ES-I3 (cell line): ENCODE data around the gene SEC24C.

Experiments used
- H3K36me3 ChIP-seq: 2 replicates; pipeline ENCODE4 v1.6.1; 2013; ENCODE audit warnings: mild to moderate bottlenecking, low read length, control low read depth, moderate library complexity; ENCODE audit not compliant: insufficient read depth
- H3K4me1 ChIP-seq: 2 replicates; pipeline ENCODE4 v1.6.1; 2013; ENCODE audit warnings: mild to moderate bottlenecking, control low read depth, low read length; ENCODE audit not compliant: insufficient read depth
- H3K9ac ChIP-seq: 2 replicates; pipeline ENCODE4 v1.6.1; 2013; ENCODE audit warnings: low read depth, mild to moderate bottlenecking, low read length, moderate library complexity
- H3K9me3 ChIP-seq: 2 replicates; pipeline ENCODE4 v1.6.1; 2013; ENCODE audit warnings: mild to moderate bottlenecking, low read length, moderate library complexity; ENCODE audit not compliant: control insufficient read depth, insufficient read depth

Gene SEC24C

DNA sequence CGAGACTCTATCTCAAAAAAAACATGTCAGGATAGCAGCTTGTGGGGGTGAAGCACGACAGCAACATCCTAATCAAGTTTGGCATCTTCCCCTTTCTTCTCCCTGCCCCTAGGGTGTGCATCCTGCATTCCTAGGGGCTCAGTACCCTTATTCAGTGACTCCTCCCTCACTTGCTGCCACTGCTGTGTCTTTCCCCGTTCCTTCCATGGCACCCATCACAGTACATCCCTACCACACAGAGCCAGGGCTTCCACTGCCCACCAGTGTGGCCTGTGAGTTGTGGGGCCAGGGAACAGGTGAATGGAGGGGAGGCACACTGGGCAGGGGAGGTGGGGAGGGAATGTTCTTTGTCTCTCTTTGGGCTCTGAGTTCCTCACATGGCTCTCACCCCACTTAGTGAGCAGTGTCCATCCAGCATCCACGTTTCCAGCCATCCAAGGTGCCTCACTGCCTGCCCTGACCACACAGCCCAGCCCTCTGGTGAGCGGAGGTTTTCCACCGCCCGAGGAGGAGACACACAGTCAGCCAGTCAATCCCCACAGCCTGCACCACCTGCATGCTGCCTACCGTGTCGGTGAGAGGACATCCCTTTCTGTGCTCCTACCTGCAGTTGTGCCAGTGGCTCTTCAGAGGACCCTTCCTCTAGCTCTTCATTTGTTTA is 55.9 kb downstream of the SEC24C start:
- H3K36me3 ChIP-seq = peaks cover 12% of the 10 kb centered on the region

DNA sequence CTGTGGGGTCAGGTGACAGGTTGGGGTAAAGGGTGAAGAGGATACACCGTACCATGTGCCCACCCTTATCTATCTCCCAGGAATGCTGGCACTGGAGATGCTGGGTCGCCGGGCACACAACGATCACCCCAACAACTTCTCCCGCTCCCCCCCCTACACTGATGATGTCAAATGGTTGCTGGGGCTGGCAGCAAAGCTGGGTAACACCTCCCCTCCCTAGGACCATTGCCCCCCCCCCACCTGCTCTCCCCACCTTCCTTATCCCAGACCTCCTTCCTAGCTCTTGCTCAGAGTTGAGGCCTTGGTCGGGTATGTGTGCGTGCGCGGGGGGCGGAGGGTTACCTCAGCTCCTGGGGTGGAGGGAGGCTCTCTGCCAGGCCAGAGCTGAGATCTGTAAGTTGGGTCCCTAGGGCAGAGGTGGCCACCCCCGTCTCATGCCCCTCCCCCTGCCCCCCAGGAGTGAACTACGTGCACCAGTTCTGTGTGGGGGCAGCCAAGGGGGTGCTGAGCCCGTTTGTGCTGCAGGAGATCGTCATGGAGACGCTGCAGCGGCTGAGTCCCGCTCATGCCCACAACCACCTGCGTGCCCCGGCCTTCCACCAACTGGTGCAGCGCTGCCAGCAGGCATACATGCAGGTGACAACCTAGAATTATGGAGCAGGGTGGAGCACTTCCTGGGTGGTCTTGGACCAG is 56.5 kb downstream of the SEC24C start:
- no peaks in the 10 kb centered on the region for H3K9me3 ChIP-seq
- H3K4me1 ChIP-seq = no peaks in the 10 kb centered on the region
- peaks cover 13% of the 10 kb centered on the region for H3K36me3 ChIP-seq
- no peak overlapping the region for H3K9ac ChIP-seq

More for the DNA sequence above, 55.9 kb downstream of the SEC24C start:
- H3K4me1 ChIP-seq = no peaks in the 10 kb centered on the region
- no peak overlapping the region for H3K9ac ChIP-seq
- H3K9me3 ChIP-seq = no peaks in the 10 kb centered on the region

DNA sequence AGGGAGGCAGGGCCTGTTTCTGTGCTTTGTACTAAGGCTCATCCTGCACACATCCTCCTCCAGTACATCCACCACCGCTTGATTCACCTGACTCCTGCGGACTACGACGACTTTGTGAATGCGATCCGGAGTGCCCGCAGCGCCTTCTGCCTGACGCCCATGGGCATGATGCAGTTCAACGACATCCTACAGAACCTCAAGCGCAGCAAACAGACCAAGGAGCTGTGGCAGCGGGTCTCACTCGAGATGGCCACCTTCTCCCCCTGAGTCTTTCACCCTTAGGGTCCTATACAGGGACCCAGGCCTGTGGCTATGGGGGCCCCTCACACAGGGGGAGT is 57.0 kb downstream of the SEC24C start:
- H3K36me3 ChIP-seq = peaks cover 13% of the 10 kb centered on the region
- no peaks in the 10 kb centered on the region for H3K4me1 ChIP-seq

DNA sequence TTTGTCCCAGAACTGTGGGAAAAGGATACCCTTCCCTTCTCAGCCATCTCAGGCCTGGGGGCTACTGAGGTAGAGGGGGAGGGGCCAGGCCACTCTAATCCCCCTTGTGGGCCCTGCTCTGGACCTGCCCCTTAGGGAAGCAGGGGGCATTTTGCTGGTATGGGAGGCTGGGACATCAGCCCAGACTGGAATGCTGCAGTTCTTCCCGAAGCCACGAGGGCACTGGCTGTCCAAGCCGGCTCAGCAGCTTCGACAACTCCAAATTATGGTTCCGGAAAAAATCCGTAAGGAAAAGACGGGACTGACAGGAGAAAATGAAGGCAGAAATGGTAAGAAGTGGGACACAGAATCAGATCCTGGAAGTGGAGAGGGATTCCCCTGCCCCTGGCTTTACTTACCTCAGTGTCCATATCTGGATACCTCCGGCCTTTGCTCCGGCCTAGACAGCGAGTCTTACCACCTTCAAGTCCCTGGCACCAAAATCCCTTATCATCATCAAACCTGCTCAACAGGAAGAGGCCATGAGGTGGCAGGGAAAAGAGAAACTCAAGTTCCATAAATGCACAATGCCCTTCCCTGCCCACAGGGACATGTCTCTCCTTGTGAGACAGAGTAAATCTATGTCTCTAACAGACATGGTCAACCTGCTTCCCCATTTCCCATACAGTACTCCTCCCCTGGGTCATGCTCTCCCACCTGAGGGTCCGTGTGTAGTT is 58.3 kb downstream of the SEC24C start:
- H3K4me1 ChIP-seq = no peaks in the 10 kb centered on the region
- peaks cover 18% of the 10 kb centered on the region for H3K36me3 ChIP-seq
- H3K9ac ChIP-seq = no peak overlapping the region
- H3K9me3 ChIP-seq = no peaks in the 10 kb centered on the region

More for the DNA sequence above, 57.0 kb downstream of the SEC24C start:
- H3K9me3 ChIP-seq = no peaks in the 10 kb centered on the region
- H3K9ac ChIP-seq = no peak overlapping the region

DNA sequence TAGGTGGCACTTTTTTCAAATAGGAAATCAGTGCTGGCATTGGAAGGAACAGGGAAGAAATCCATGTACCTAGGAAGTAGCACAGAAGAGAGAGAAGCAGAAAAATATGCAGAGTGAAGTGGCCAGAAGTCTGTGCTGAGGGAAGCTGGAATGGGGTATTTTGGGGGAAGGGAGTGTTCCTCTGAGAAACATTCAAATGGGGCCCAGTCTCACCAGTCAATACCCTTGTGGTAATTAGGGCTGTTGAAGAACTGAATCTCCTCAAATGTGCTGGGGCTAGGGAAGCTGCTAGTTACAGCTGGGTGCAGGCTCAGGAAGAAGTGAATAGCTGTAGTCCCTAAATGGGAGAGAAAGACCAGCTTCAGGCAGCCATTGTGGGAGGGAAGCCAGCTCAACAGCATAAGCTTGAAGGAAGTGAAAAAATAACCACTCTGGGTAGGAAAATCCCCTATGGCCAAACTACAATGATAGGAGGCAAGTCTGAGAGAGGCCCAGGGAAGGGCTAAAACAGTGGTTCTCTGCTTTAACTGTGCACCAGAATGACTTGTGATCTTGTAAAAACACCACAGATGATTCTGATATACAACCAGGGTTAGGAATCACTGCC is 59.6 kb downstream of the SEC24C start:
- H3K9ac ChIP-seq = no peak overlapping the region
- H3K9me3 ChIP-seq = no peaks in the 10 kb centered on the region
- H3K36me3 ChIP-seq = peaks cover 13% of the 10 kb centered on the region

DNA sequence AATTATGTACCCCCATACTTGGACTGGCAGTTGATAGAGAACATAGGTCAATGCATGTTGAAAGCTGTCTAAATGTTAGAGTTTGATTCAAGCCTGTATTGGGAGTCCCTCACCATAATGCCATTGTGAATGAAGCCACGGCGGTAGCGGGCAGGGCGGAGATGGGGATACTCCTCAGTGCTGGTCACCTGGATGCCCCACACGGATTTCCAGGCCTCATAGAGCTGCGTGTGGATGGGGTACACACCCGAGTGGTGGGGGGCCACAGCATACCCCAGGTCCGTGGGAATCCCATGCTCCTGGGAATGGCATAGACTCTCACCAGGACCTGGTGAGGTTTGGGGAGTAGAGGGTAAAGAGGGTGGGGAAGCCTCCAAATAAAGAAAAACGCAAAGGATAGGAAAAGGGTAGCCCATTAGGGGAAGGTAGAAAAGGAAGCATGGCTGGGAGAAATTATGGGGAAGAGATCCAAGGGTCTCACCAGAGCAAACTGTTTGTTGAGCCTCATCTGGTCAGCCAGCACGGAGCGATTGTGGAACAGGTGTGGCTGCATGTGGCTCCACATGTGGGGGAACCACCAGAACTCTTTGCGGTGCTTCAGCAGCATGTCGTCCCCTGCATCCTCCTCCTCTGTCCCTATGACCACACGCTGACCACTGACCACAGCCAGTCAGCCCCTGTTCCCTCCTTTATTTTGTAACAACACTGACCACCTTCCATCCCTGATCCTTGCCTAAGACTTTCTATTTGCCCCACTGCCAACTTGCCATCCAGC is 62.2 kb downstream of the SEC24C start:
- no peaks in the 10 kb centered on the region for H3K4me1 ChIP-seq
- H3K9me3 ChIP-seq = no peaks in the 10 kb centered on the region
- H3K36me3 ChIP-seq = peaks cover 9% of the 10 kb centered on the region; the same call in 1 of the 2 replicates
- no peak overlapping the region for H3K9ac ChIP-seq

More for the DNA sequence above, 59.6 kb downstream of the SEC24C start:
- H3K4me1 ChIP-seq = no peaks in the 10 kb centered on the region

DNA sequence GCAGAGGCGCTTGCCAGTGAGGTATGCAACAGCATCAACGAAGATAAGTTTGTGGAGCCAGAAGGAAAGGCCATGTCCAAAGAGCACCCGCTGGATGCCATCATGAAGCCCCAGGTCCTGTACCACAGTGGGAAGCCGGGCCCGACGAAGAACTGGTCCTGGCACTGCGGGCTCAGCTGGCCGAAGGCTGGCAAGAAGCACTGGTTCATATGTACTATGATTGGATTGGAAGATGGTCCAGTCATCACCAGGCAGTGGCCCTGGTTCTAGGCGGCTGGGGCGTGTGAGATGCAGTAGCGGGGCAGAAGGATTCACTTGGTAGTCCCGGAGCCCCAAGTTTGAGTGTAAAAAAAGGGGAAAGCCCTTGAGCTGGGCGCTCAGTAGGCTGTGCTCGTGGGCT is 63.3 kb downstream of the SEC24C start:
- Histone ChIP-seq H3K4me1 (no peaks in the 10 kb centered on the region), H3K36me3 (peaks cover 9% of the 10 kb centered on the region; the same call in 1 of the 2 replicates), H3K9ac (no peak overlapping the region)

DNA sequence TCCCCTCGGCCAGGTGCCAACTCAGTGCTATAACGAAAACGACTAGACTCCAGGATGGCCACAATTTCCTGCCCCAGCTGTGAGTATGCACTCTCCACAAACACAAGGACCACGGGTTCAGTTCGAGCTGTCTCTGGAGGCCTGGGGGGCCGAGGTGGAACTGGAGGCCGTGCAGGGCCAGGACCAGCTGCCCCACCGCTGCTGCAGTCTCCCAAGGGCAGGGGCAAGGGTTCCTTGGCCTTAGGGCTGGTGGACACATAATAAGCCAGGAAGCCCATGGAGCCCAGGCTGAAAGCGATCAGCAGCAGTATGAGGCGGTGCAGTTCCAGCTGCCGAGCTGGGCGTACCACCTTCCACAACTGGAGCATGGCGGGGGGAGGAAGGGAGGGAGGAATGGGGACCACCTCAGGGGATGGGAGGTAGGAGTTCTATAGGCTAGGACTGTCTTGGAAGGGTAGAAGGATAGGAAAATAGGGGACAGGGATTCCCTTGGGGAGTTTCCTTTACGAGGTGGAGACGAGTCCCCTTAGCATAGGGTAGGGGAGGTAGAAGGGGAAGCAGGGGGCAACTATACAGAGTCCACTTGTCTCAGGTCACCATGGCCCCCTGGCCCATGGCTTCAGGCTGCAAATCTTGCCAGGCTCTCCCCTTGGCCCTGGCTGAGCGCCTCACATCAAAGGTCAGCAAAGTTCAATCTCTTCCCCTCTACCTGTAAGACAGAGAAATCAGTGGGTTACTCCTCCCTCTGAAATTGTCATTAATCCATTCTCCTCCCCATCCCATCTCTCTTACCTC is 64.0 kb downstream of the SEC24C start:
- Histone ChIP-seq H3K9me3 (no peaks in the 10 kb centered on the region), H3K36me3 (peaks cover 9% of the 10 kb centered on the region; the same call in 1 of the 2 replicates), H3K9ac (no peak overlapping the region), H3K4me1 (no peaks in the 10 kb centered on the region)

More for the DNA sequence above, 63.3 kb downstream of the SEC24C start:
- H3K9me3 ChIP-seq = no peaks in the 10 kb centered on the region

DNA sequence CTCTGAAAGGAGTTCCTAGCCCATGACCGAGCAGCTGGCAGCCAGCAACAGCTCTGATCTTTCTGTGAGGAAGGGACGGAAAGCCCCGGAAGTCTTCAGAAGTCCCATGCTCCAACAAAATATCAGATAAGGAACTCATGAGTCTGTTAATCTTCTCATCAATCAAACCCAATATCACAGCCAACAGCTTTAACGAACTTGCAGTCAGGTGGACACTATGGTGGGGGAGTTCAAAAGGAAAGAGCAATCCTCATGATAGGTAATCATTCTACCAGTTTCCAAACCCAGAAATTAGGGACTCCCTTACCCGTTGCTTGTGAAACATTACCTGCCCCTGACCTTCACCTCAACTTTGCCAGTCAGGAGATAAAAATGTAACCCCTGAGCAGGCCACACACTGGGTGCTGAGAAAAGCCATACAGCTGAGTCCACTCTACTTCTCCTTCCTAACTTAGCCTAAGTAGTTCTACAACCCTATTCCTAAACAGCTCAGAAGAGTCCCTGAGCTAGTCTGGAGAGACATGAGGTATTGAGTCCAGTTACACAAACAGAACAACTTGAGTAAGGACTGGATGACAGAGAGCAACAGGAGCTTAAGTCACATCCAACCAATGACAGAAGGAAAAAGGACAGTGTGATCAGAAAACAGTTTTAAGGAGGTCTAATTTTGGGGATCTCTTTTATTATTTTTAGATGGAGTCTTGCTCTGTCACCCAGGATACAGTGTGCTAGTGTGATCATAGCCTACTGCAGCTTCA is 65.1 kb downstream of the SEC24C start:
- Histone ChIP-seq H3K4me1 (no peaks in the 10 kb centered on the region), H3K9ac (no peak overlapping the region), H3K36me3 (peaks cover 12% of the 10 kb centered on the region; the same call in 1 of the 2 replicates), H3K9me3 (no peaks in the 10 kb centered on the region)

DNA sequence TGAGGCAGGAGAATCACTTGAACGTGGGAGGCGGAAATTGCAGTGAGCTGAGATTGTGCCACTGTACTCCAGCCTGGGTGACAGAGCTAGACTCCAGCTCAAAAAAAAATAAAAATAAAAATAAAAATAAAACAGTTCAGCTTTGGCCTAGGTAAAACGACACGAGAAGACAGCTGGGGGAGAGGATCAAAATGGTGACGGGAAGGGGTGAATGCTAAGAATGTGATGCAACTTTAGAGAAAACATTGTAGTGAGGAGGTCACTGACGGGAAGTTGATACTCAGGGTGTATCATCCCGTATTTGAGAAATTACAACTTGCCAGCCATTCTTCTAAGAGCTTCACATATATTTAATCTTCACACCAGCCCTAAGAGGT is 66.2 kb downstream of the SEC24C start:
- Histone ChIP-seq H3K36me3 (peaks cover 11% of the 10 kb centered on the region; the same call in 1 of the 2 replicates), H3K9ac (peak overlapping the region; percentile 95), H3K9me3 (no peaks in the 10 kb centered on the region), H3K4me1 (no peaks in the 10 kb centered on the region)

DNA sequence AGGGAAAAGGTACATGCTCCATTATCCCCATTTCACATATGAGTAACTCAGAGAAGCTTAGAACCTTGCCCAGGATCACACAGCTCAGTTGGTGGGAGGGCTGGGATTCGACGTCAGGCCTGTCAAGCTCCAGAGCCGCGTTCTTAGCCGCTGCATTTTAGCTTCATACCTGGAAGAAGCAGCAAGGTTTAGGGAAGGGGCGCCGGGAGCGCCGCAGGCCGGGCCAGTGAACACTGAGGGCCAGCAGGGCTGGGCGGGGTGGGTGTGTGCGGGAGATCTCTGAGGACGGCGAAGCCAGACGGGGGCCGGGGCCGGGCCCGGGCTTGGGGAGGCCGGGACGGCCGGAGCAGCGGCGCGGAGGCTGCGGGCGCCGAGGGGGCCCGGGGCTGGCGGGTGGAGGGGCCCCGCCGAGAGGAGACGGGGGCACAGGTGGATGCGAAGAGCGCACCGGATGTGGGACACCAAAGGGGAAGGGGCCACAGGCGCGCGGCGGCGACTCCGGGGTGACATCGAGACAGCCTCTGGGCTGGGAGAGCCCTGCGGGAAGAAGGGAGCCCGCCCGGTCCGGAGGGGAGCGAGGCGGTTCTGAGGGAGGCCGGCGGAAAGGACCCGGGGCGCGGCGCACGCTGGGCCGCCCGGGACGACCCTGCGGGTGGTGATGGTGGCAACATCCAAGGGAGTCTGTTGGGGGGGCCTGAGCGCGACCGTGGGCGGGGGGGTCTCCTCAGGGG is 66.7 kb downstream of the SEC24C start:
- Histone ChIP-seq H3K36me3 (0 out of 2 replicates have a peak, but pooled peaks cover 8% of the 10 kb centered on the region), H3K4me1 (no peaks in the 10 kb centered on the region), H3K9me3 (no peaks in the 10 kb centered on the region), H3K9ac (peak overlapping the region; percentile 95)

DNA sequence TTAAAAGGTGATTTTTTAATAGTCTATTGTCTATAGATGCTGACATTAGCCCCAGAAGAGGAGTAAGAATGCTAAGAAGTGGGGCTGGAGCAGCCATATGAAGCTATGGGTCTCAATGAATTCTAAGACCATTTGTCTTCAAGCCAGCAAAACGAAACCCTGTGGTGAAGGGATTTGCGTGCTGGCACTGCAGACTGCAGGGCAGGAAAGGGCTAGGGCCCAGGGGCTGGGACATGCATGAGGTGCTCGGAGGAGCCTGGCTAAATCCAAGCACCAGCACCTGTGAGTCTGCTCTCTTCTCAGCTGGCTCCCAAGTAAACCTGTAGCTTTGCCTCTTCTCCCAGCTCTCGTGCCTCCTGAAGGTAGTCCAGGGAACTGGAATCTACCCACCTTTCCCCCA is 68.5 kb downstream of the SEC24C start:
- H3K36me3 ChIP-seq = 0 out of 2 replicates have a peak, but pooled peaks cover 3% of the 10 kb centered on the region

More for the DNA sequence above, 68.5 kb downstream of the SEC24C start:
- H3K4me1 ChIP-seq = no peaks in the 10 kb centered on the region
- H3K9me3 ChIP-seq = no peaks in the 10 kb centered on the region
- H3K9ac ChIP-seq = no peak overlapping the region
